ENCODE results near the gene ZRANB3. TPM values are rescaled to one million over a fixed set of nuclear protein-coding genes. Genes with fewer than 3 reads are reported as not detected.

The ZRANB3 gene
- total and polyA plus RNA-seq, 9 donors, result 2.6 to 11.4 (median 7.1) TPM

- Histone ChIP-seq H3K4me3 (no peak overlapping the region), H3K9me3 (no peaks in the 10 kb centered on the region), H3K27ac (no peak overlapping the region), H3K4me1 (ENCODE audit: insufficient read depth) (no peaks in the 10 kb centered on the region), H3K36me3 (no peaks in the 10 kb centered on the region), H3K27me3 (no peaks in the 10 kb centered on the region)
- intact Hi-C loops (cut with DNase I), result no loop called here
- WGBS, 3 donors, result 93 to 96% (median 93%) methylated on average over 4 of the region's 4 CpGs
- TF ChIP-seq EP300 (IDR thresholded peaks at IDR 0.05) (no peak), CTCF (IDR thresholded peaks at IDR 0.05) (no peak), POLR2A (IDR thresholded peaks at IDR 0.05) (no peak)
- no peak for DNase-seq
Measured at GRCh38 chr2:135335256-135335655, 195.8 kb downstream of the ZRANB3 start.

GRCh38 chr2:135327146-135327545 lies 203.9 kb downstream of the ZRANB3 start:
- intact Hi-C loops (cut with DNase I), result no loop called here
- Histone ChIP-seq H3K36me3 (no peaks in the 10 kb centered on the region), H3K9me3 (no peaks in the 10 kb centered on the region), H3K4me3 (no peak overlapping the region), H3K27ac (no peak overlapping the region), H3K27me3 (no peaks in the 10 kb centered on the region), H3K4me1 (ENCODE audit: insufficient read depth) (no peaks in the 10 kb centered on the region)
- no peak for TF ChIP-seq EP300 (IDR thresholded peaks at IDR 0.05)
- TF ChIP-seq CTCF (IDR thresholded peaks at IDR 0.05), result no peak
- no peak for TF ChIP-seq POLR2A (IDR thresholded peaks at IDR 0.05)
- WGBS, 3 donors, result 70 to 74% (median 71%) methylated on average over 1 of the region's 1 CpG
- no peak for DNase-seq

GRCh38 chr2:135320465-135321355 lies 210.3 kb downstream of the ZRANB3 start:
- no peaks in the 10 kb centered on the region for H3K9me3 ChIP-seq
- no peaks in the 10 kb centered on the region for H3K4me1 ChIP-seq (ENCODE audit: insufficient read depth)
- H3K36me3 ChIP-seq, result no peaks in the 10 kb centered on the region
- no peak for DNase-seq
- WGBS, 3 donors, result 66 to 77% (median 68%) methylated on average over 4 of the region's 4 CpGs
- H3K4me3 ChIP-seq, result no peak overlapping the region
- no peak overlapping the region for H3K27ac ChIP-seq
- intact Hi-C loops (cut with DNase I), result no loop called here
- no peaks in the 10 kb centered on the region for H3K27me3 ChIP-seq
- TF ChIP-seq EP300 (IDR thresholded peaks at IDR 0.05) (no peak), CTCF (IDR thresholded peaks at IDR 0.05) (no peak), POLR2A (IDR thresholded peaks at IDR 0.05) (no peak)

GRCh38 chr2:135318808-135319207 lies 212.2 kb downstream of the ZRANB3 start:
- H3K4me1 ChIP-seq (ENCODE audit: insufficient read depth), result no peaks in the 10 kb centered on the region
- no peak for DNase-seq
- no peak for TF ChIP-seq CTCF (IDR thresholded peaks at IDR 0.05)
- H3K4me3 ChIP-seq, result no peak overlapping the region
- intact Hi-C loops (cut with DNase I), result no loop called here
- 80 to 94% (median 87%) methylated on average over 2 of the region's 2 CpGs for WGBS, 3 donors
- no peak overlapping the region for H3K27ac ChIP-seq
- no peaks in the 10 kb centered on the region for H3K27me3 ChIP-seq
- H3K9me3 ChIP-seq, result no peaks in the 10 kb centered on the region
- no peaks in the 10 kb centered on the region for H3K36me3 ChIP-seq

Data from ovary (tissue), 9 donors.